HepG2 (cell line): Measurements from ENCODE around the gene CRTC2. TPM values are rescaled to one million over a fixed set of nuclear protein-coding genes. Genes with fewer than 3 reads are reported as not detected.
A peak's percentile ranks its signal among the peaks of the same experiment; 100 is the strongest.

Experiments used
- CAMTA2 ChIP-seq: sonication (generic); formaldehyde crosslinking; IDR thresholded peaks from 2 replicates; pipeline ENCODE4 v1.4.0; 2020; ENCODE audit warnings: mild to moderate bottlenecking, missing genetic modification reagents, borderline replicate concordance
- CCAR2 ChIP-seq: fragments of 200-400 bp; formaldehyde crosslinking; optimal IDR thresholded peaks from 2 replicates; pipeline ENCODE3; 2018; ENCODE audit warnings: low read depth, mild to moderate bottlenecking, low read length, moderate library complexity
- GLMP ChIP-seq: sonication (generic); formaldehyde crosslinking; IDR thresholded peaks from 2 replicates; pipeline ENCODE4 v1.9.0; 2021; ENCODE audit warnings: missing genetic modification reagents, mild to moderate bottlenecking, borderline replicate concordance
- KDM4B ChIP-seq: sonication (generic); formaldehyde crosslinking; IDR thresholded peaks from 2 replicates; pipeline ENCODE4 v1.4.0; 2020; ENCODE audit warnings: missing genetic modification reagents
- LBX2 ChIP-seq: sonication (generic); formaldehyde crosslinking; IDR thresholded peaks from 2 replicates; pipeline ENCODE4 v1.5.0; 2020; ENCODE audit warnings: missing genetic modification reagents, mild to moderate bottlenecking, borderline replicate concordance
- MEIS1 ChIP-seq: sonication (generic); formaldehyde crosslinking; IDR thresholded peaks from 2 replicates; pipeline ENCODE4 v1.9.0; 2021; ENCODE audit warnings: mild to moderate bottlenecking, missing genetic modification reagents, moderate library complexity, borderline replicate concordance
- MIER3 ChIP-seq: IDR thresholded peaks from 2 replicates; pipeline ENCODE4 v1.6.1; 2016; ENCODE audit warnings: missing compliant biosample characterization, borderline replicate concordance
- PAWR ChIP-seq: sonication (generic); formaldehyde crosslinking; IDR thresholded peaks from 2 replicates; pipeline ENCODE4 v1.4.0; 2020; ENCODE audit warnings: missing genetic modification reagents, mild to moderate bottlenecking, borderline replicate concordance
- RAD51 ChIP-seq: fragments of 450-650 bp; IDR thresholded peaks from 2 replicates; pipeline ENCODE4 v1.6.1; 2016; ENCODE audit warnings: borderline replicate concordance
- RXRA ChIP-seq: sonication (generic); formaldehyde crosslinking; IDR thresholded peaks from 2 replicates; pipeline ENCODE4 v1.5.1; 2020; ENCODE audit warnings: missing genetic modification reagents
- SAP130 ChIP-seq: IDR thresholded peaks from 2 replicates; pipeline ENCODE4 v1.6.1; 2016; ENCODE audit warnings: low read depth
- SMAD9 ChIP-seq: sonication (generic); formaldehyde crosslinking; IDR thresholded peaks from 2 replicates; pipeline ENCODE4 v1.5.1; 2020; ENCODE audit warnings: mild to moderate bottlenecking, missing genetic modification reagents
- TEAD2 ChIP-seq: sonication (generic); formaldehyde crosslinking; IDR thresholded peaks from 2 replicates; pipeline ENCODE4 v1.9.0; 2021; ENCODE audit warnings: missing genetic modification reagents
- U2AF1 ChIP-seq: fragments of 200-400 bp; formaldehyde crosslinking; optimal IDR thresholded peaks from 2 replicates; pipeline ENCODE3; 2017; ENCODE audit warnings: mild to moderate bottlenecking, low read depth, low read length
- XBP1 ChIP-seq: sonication (generic); formaldehyde crosslinking; IDR thresholded peaks from 2 replicates; pipeline ENCODE4 v1.5.0; 2020; ENCODE audit warnings: missing genetic modification reagents
- ZBTB39 ChIP-seq: sonication (generic); formaldehyde crosslinking; IDR thresholded peaks from 2 replicates; pipeline ENCODE4 v1.5.0; 2020; ENCODE audit warnings: missing genetic modification reagents
- ZFP62 ChIP-seq: sonication (generic); formaldehyde crosslinking; IDR thresholded peaks from 2 replicates; pipeline ENCODE4 v1.4.0; 2020; ENCODE audit warnings: missing genetic modification reagents
- ZFY ChIP-seq: sonication (generic); formaldehyde crosslinking; IDR thresholded peaks from 2 replicates; pipeline ENCODE4 v1.4.0; 2020; ENCODE audit warnings: missing genetic modification reagents
- ZKSCAN8 ChIP-seq: IDR thresholded peaks from 2 replicates; pipeline ENCODE4 v1.6.1; 2016; ENCODE audit warnings: borderline replicate concordance, missing genetic modification reagents, missing compliant biosample characterization
- ZNF331 ChIP-seq: sonication (generic); formaldehyde crosslinking; IDR thresholded peaks from 2 replicates; pipeline ENCODE4 v1.4.0; 2020; ENCODE audit warnings: missing genetic modification reagents
- ZNF503 ChIP-seq: sonication (generic); formaldehyde crosslinking; IDR thresholded peaks from 2 replicates; pipeline ENCODE4 v1.4.0; 2020; ENCODE audit warnings: missing genetic modification reagents
- ZNF589 ChIP-seq: sonication (generic); formaldehyde crosslinking; conservative IDR thresholded peaks from 2 replicates; pipeline ENCODE4 v1.8.0; 2022; ENCODE audit warnings: mild to moderate bottlenecking, moderate library complexity, missing genetic modification reagents
- ZNF749 ChIP-seq: sonication (generic); formaldehyde crosslinking; IDR thresholded peaks from 2 replicates; pipeline ENCODE4 v1.8.0; 2022; ENCODE audit warnings: mild to moderate bottlenecking, missing genetic modification reagents, moderate library complexity, borderline replicate concordance
- ZNF768 ChIP-seq: sonication (generic); formaldehyde crosslinking; IDR thresholded peaks from 2 replicates; pipeline ENCODE4 v1.4.0; 2020; ENCODE audit warnings: missing genetic modification reagents
- ZSCAN25 ChIP-seq: sonication (generic); formaldehyde crosslinking; IDR thresholded peaks from 2 replicates; pipeline ENCODE4 v1.8.0; 2022; ENCODE audit warnings: mild to moderate bottlenecking, missing genetic modification reagents
- polyA plus RNA-seq, 8 experiments: library from polyadenylated mRNA; depleted of rRNA in 3 of 8; stranded (reverse) in 7 of 8; unstranded in 1 of 8; fragments of >200 nt; fragmentation: Illumina TruSeq in 4 of 8; extraction: Trizol in 4 of 8; gene quantifications; 2 replicates each; pipeline versions ENCODE4 v1.2.1 to v1.2.3, GENCODE V29; 2011 to 2016; ENCODE audit warnings: low read depth in 4 of 8, missing spikeins in 1 of 8, mixed read lengths in 1 of 8; ENCODE audit not compliant: insufficient read depth in 1 of 8
- total RNA-seq, 5 experiments: library from RNA; depleted of rRNA; stranded (reverse); fragments of >200 nt; fragmentation: Illumina TruSeq; extraction: Trizol; gene quantifications; 2 replicates each; pipeline ENCODE4 v1.2.3, GENCODE V29; 2016; ENCODE audit warnings: low read depth in 1 of 5

CRTC2 gene
- total and polyA plus RNA-seq, 2 of the 13 experiments (the other 11 are each of a cell fraction or from before 2014, with no cell fraction given), result 6.1 to 26.7 TPM

GRCh38 chr1:153977250-153978240 lies 19.1 kb upstream of the CRTC2 start, which contains the start of gene JTB (continued):
- TF ChIP-seq PAWR (no peak), ZKSCAN8 (CRISPR knock-in tag) (peak; percentile 17), XBP1 (CRISPR knock-in tag) (no peak), SMAD9 (CRISPR knock-in tag) (0 out of 2 replicates have a peak, but pooled peaks have one; percentile 20), SAP130 (CRISPR knock-in tag) (peak; percentile 89), MIER3 (CRISPR knock-in tag) (peak; percentile 43; the same call in 1 of the 2 replicates), LBX2 (CRISPR knock-in tag) (peak; percentile 80; the same call in 1 of the 2 replicates), MEIS1 (0 out of 2 replicates have a peak, but pooled peaks have one; percentile 61), U2AF1 (no peak), TEAD2 (CRISPR knock-in tag) (no peak), CAMTA2 (CRISPR knock-in tag) (no peak; the same call in 1 of the 2 replicates), ZBTB39 (no peak), CCAR2 (no peak), ZNF768 (CRISPR knock-in tag) (peak; percentile 65; the same call in 1 of the 2 replicates), GLMP (no peak), ZNF749 (CRISPR knock-in tag) (peak; percentile 1; the same call in 1 of the 2 replicates), RAD51 (no peak), RXRA (peak; percentile 70), ZFY (CRISPR knock-in tag) (peak; percentile 95), ZNF589 (peak; percentile 30; the same call in 1 of the 2 replicates), ZNF331 (CRISPR knock-in tag) (no peak), ZFP62 (CRISPR knock-in tag) (no peak; the same call in 1 of the 2 replicates), ZNF503 (CRISPR knock-in tag) (no peak), KDM4B (CRISPR knock-in tag) (no peak), ZSCAN25 (no peak; the same call in 1 of the 2 replicates)
